Pancreas (tissue), 10 donors: ENCODE measurements around the gene RNASEL. TPM values are rescaled to one million over a fixed set of nuclear protein-coding genes. Genes with fewer than 3 reads are reported as not detected.

Source experiments
- ATAC-seq, 4 donors: fragments of 200-7000 bp; cut with Tn5 transposase; one replicate each; pipeline versions ENCODE4 v1.8.0 to v1.9.1; 2020; ENCODE audit warnings: mild to moderate bottlenecking in 4 of 4, moderate library complexity in 4 of 4
- DNase-seq, 6 donors: peaks; one replicate each; pipeline ENCODE4 v3.0.0-alpha.2; 2020
- FAIRE-seq: peaks from 2 replicates; lab custom pipeline; 2012; peaks lifted over from hg19 to GRCh38; lab: Jason Lieb, UNC
- H3K27ac ChIP-seq, 4 donors: fragments of 200-600 bp; sonication (generic); 1 replicate in 3 of 4; 2 replicates in 1 of 4; pipeline versions ENCODE4 v1.5.0 to v1.8.0; 2020
- H3K27me3 ChIP-seq, 4 donors: fragments of 200-600 bp; one replicate each; pipeline ENCODE4 v1.8.0; 2021
- H3K36me3 ChIP-seq, 3 donors: fragments of 200-600 bp; sonication (generic) in 1 of 3; one replicate each; pipeline versions ENCODE4 v1.5.0 to v1.8.0; 2020 to 2021
- H3K4me1 ChIP-seq, 3 donors: fragments of 200-600 bp; one replicate each; pipeline ENCODE4 v1.8.0; 2021
- H3K4me3 ChIP-seq, 4 donors: fragments of 200-600 bp; sonication (generic) in 2 of 4; one replicate each; pipeline versions ENCODE4 v1.5.0 to v1.8.0; 2020 to 2021
- H3K9me3 ChIP-seq, 4 donors: fragments of 200-600 bp; one replicate each; pipeline ENCODE4 v1.8.0; 2021
- CTCF ChIP-seq, 4 donors: fragments of 200-600 bp; sonication (generic) in 3 of 4; IDR thresholded peaks; one replicate each; pipeline versions ENCODE4 v1.5.0 to v1.8.0; 2021; ENCODE audit warnings: antibody characterized with exemption in 4 of 4
- WGBS, 2 donors: extraction: QIAGEN DNeasy Blood & Tissue Kit; methylation state at CpG; one replicate each; pipeline ENCODE4 v1.1.7; 2013; 5-methylcytosine and 5-hydroxymethylcytosine counted together
- intact Hi-C, 3 donors: fragments of 100-400 bp; cut with DNase I; formaldehyde crosslinking; loops; one replicate each; pipeline versions ENCODE4 v1.11.1 to v1.14.2; 2022
- polyA plus RNA-seq, 2 donors: library from polyadenylated mRNA; stranded (reverse); fragments of 200-250 nt; gene quantifications; one replicate each; pipeline ENCODE4 v1.2.3, GENCODE V29; 2013
- total RNA-seq, 6 donors: library from RNA; stranded (reverse); fragmentation: NEBNext Ultra II Directional in 4 of 6; extraction: Animal tissue kit (Norgen Biotek cat#: 25700) in 4 of 6; gene quantifications; one replicate each; pipeline versions ENCODE4 v1.2.1 to v1.2.4, GENCODE V29; 2021 to 2023
- donor health status: healthy with polysubstance abuse.
- donor health status: DM: no; HTN: no; CAD: no; lungs with moderate emphysema.
- donor health status: DM: no; HTN: no; CAD: no.
- donor health status: control.
- donor health status: control.
- donor health status: Bipolar disorder and iron deficiency.
- donor health status: DM: yes; HTN: yes; CAD: no.
- donor health status: DM: no; HTN: no; CAD: no.
- donor health status: DM: no; HTN: no; CAD: no.
- donor health status: DM: yes; HTN: yes; CAD: no.

RNASEL gene
- total and polyA plus RNA-seq, 8 donors, result 1.1 to 7.0 (median 2.7) TPM

- FAIRE-seq (no peak), ATAC-seq (peak; percentile 26 to 62 (median 42))
- TF ChIP-seq CTCF (IDR thresholded peaks at IDR 0.05), result no peak
These were observed 1.2 kb downstream of the RNASEL start for GRCh38 chr1:182587666-182588499.

GRCh38 chr1:182587093-182587492 is 2.0 kb downstream of the RNASEL start:
- H3K4me3 ChIP-seq, result no peak overlapping the region
- no peaks in the 10 kb centered on the region for H3K9me3 ChIP-seq
- no peak for DNase-seq
- peaks cover 0 to 8% (median 0%) of the 10 kb centered on the region in 3 donors for H3K36me3 ChIP-seq
- WGBS, 2 donors, result 0% methylated on average over 1 of the region's 1 CpG
- no peak overlapping the region for H3K27ac ChIP-seq
- no peaks in the 10 kb centered on the region for H3K27me3 ChIP-seq
- no peak for TF ChIP-seq CTCF (IDR thresholded peaks at IDR 0.05)
- peak; percentile 45 for FAIRE-seq
- H3K4me1 ChIP-seq, result peaks cover 0 to 7% (median 5%) of the 10 kb centered on the region in 3 donors
- intact Hi-C loops, result loop anchor here in 1 of 3 donors (10.0 kb wide), 1 partner anchor 502 kb away; no protein-coding TSS in a partner anchor
- ATAC-seq, result no peak

More at GRCh38 chr1:182587666-182588499, 1.2 kb downstream of the RNASEL start:
- Histone ChIP-seq H3K36me3 (peaks cover 0 to 4% (median 0%) of the 10 kb centered on the region in 3 donors), H3K9me3 (no peaks in the 10 kb centered on the region), H3K4me3 (peak overlapping the region in 3 of 4 donors; percentile 48 to 59 (median 55)), H3K27me3 (no peaks in the 10 kb centered on the region), H3K27ac (peak overlapping the region in 2 of 4 donors; percentile 75 to 92), H3K4me1 (peaks cover 0 to 7% (median 5%) of the 10 kb centered on the region in 3 donors)
- WGBS, 2 donors, result 31 to 34% methylated on average over 4 of the region's 4 CpGs
- no peak for DNase-seq
- intact Hi-C loops, result loop anchor here in 1 of 3 donors (10.0 kb wide), 1 partner anchor 503 kb away; no protein-coding TSS in a partner anchor

GRCh38 chr1:182586380-182586779 is 2.7 kb downstream of the RNASEL start:
- Histone ChIP-seq H3K36me3 (peaks cover 0 to 15% (median 0%) of the 10 kb centered on the region in 3 donors), H3K9me3 (no peaks in the 10 kb centered on the region), H3K4me3 (no peak overlapping the region), H3K27ac (no peak overlapping the region), H3K4me1 (peaks cover 0 to 7% (median 5%) of the 10 kb centered on the region in 3 donors), H3K27me3 (no peaks in the 10 kb centered on the region)
- intact Hi-C loops, result loop anchor here in 1 of 3 donors (10.0 kb wide), 1 partner anchor 502 kb away; no protein-coding TSS in a partner anchor
- WGBS, 2 donors, result 94 to 95% methylated on average over 11 of the region's 11 CpGs
- FAIRE-seq (no peak), DNase-seq (no peak), ATAC-seq (no peak)
- TF ChIP-seq CTCF (IDR thresholded peaks at IDR 0.05), result no peak

- DNase-seq, result no peak
- peaks cover 0 to 25% (median 0%) of the 10 kb centered on the region in 3 donors for H3K36me3 ChIP-seq
- H3K4me1 ChIP-seq, result peaks cover 0 to 7% (median 5%) of the 10 kb centered on the region in 3 donors
- no peak for TF ChIP-seq CTCF (IDR thresholded peaks at IDR 0.05)
- ATAC-seq, result no peak
- no peaks in the 10 kb centered on the region for H3K27me3 ChIP-seq
- no peaks in the 10 kb centered on the region for H3K9me3 ChIP-seq
- WGBS, 2 donors, result 94 to 99% methylated on average over 4 of the region's 4 CpGs
- H3K4me3 ChIP-seq, result no peak overlapping the region
- no peak for FAIRE-seq
- no peak overlapping the region for H3K27ac ChIP-seq
- intact Hi-C loops, result loop anchor here in 1 of 3 donors (10.0 kb wide), 1 partner anchor 500 kb away; no protein-coding TSS in a partner anchor
These were observed 4.3 kb downstream of the RNASEL start for GRCh38 chr1:182584746-182585145.
